GM12878 (cell line): ENCODE results near the gene FKBP9. TPM values are rescaled to one million over a fixed set of nuclear protein-coding genes. Genes with fewer than 3 reads are reported as not detected.
A peak's percentile ranks its signal among the peaks of the same experiment; 100 is the strongest.

Experiments
- CREM ChIP-seq: IDR thresholded peaks from 2 replicates; pipeline ENCODE4 v1.6.1; 2014; ENCODE audit warnings: antibody characterized with exemption, low read depth
- HSF1 ChIP-seq: fragments of 150-350 bp; IDR thresholded peaks from 2 replicates; pipeline ENCODE4 v1.6.1; 2014; ENCODE audit warnings: mild to moderate bottlenecking, low read depth, low read length
- IKZF1 ChIP-seq: fragments of 450-650 bp; conservative IDR thresholded peaks from 2 replicates; pipeline ENCODE4 v1.6.1; 2017; ENCODE audit warnings: antibody characterized with exemption, mild to moderate bottlenecking
- NKRF ChIP-seq: fragments of 450-650 bp; conservative IDR thresholded peaks from 2 replicates; pipeline ENCODE4 v1.6.1; 2017; ENCODE audit warnings: mild to moderate bottlenecking, moderate library complexity
- NR2F1 ChIP-seq: fragments of 450-650 bp; conservative IDR thresholded peaks from 2 replicates; pipeline ENCODE4 v1.6.1; 2017; ENCODE audit warnings: mild to moderate bottlenecking
- POLR2A ChIP-seq: IDR thresholded peaks from 2 replicates; pipeline ENCODE4 v1.6.1; 2011; ENCODE audit warnings: low read depth, mild to moderate bottlenecking, low read length
- RAD51 ChIP-seq: fragments of 450-650 bp; IDR thresholded peaks from 2 replicates; pipeline ENCODE4 v1.6.1; 2016; ENCODE audit warnings: moderate library complexity, mild to moderate bottlenecking, inconsistent platforms
- SMC3 ChIP-seq: IDR thresholded peaks from 2 replicates; pipeline ENCODE4 v1.6.1; 2011; ENCODE audit warnings: low read length, improper control_type of control experiment, borderline replicate concordance
- SREBF2 ChIP-seq: IDR thresholded peaks from 2 replicates; pipeline ENCODE4 v1.6.1; 2012; ENCODE audit warnings: mild to moderate bottlenecking, low read length
- STAT1 ChIP-seq: fragments of 450-650 bp; conservative IDR thresholded peaks from 2 replicates; pipeline ENCODE4 v1.6.1; 2014; ENCODE audit warnings: antibody characterized with exemption, mild to moderate bottlenecking
- YY1 ChIP-seq: IDR thresholded peaks from 2 replicates; pipeline ENCODE4 v1.6.1; 2011; ENCODE audit warnings: low read depth, mild to moderate bottlenecking, low read length
- ZNF207 ChIP-seq: fragments of 450-650 bp; IDR thresholded peaks from 2 replicates; pipeline ENCODE4 v1.6.1; 2014; ENCODE audit warnings: antibody characterized with exemption, mild to moderate bottlenecking, borderline replicate concordance
- ZNF24 ChIP-seq: fragments of 450-650 bp; IDR thresholded peaks from 2 replicates; pipeline ENCODE4 v1.6.1; 2017; ENCODE audit warnings: antibody characterized with exemption, mild to moderate bottlenecking
- polyA plus RNA-seq, 11 experiments: library from polyadenylated mRNA; depleted of rRNA in 4 of 11; unstranded in 6 of 11; stranded (reverse) in 5 of 11; fragments of >200 nt; fragmentation: Nextera tagmentation in 4 of 11; fragmentation: Illumina TruSeq in 1 of 11; extraction: Ambion mirVana in 4 of 11; extraction: Trizol in 1 of 11; gene quantifications; 1 replicate in 1 of 11; 2 replicates in 10 of 11; pipeline versions ENCODE4 v1.2.1 to v1.2.3, GENCODE V29; 2011 to 2016; ENCODE audit warnings: inconsistent platforms in 2 of 11, missing spikeins in 2 of 11, low read depth in 1 of 11
- total RNA-seq, 4 experiments: library from RNA; depleted of rRNA in 3 of 4; stranded (reverse); fragments of >200 nt in 3 of 4; fragmentation: Illumina TruSeq in 1 of 4; extraction: Trizol in 1 of 4; gene quantifications; 2 replicates each; pipeline versions ENCODE4 v1.2.1 to v1.2.3, GENCODE V29; 2013 to 2021
- TF ChIP-seq, protein P1 (sequence below): fragments of 450-650 bp; IDR thresholded peaks from 2 replicates; pipeline ENCODE4 v1.6.1; 2016; ENCODE audit warnings: mild to moderate bottlenecking, moderate library complexity, borderline replicate concordance

Gene FKBP9
- total and polyA plus RNA-seq, 10 of the 15 experiments (the other 5 are each of a cell fraction or from before 2014, with no cell fraction given): 0.04 to 6.6 (median 2.6) TPM

DNA sequence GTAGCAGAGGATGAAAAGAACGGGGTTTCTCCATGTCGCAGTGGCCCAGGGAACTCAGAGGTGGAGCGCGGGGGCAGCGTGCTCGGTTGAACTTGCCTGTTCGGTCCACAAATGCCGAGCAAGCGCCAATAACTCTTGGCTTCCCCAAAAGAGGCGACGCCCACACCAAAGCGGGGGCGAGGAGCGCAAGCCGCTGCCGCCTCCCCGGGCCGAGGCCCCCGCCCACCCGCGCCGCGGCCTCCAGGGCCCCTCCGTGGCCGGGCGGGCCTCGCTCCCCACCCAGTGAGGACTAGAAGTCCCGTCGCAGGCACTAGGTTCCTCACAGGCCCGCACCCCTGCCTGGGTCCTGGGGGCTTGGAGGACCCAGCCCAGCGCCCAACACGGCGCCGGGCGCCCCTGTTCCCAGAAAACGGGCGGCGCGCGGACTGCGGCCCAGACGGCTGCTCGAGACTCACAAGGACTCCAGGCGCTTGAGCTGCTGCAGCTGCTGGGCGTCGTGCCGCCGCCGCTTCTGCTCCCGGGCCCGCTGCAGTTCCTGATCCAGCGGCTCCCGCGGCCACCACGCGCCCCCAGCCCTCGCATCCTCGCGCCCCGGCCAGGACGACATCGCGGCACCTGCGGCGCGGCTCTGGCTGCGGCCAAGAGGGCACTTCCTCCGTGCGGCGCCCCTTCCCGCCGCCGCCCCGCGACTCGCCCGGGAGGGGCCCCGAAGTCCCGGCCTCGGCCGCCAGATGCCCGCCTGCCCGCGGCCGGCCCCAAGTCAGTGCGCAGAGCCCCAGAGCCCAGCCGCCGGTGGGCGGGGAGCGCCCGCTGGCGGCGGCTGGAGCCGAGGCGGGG, 14.6 kb upstream of the FKBP9 start (continued):
- TF ChIP-seq NKRF (0 out of 2 replicates have a peak, but pooled peaks have one; percentile 33), SREBF2 (no peak), NR2F1 (0 out of 2 replicates have a peak, but pooled peaks have one; percentile 28), IKZF1 (peak; percentile 77), CREM (0 out of 2 replicates have a peak, but pooled peaks have one; percentile 8), YY1 (0 out of 2 replicates have a peak, but pooled peaks have one; percentile 34), RAD51 (no peak), ZNF24 (0 out of 2 replicates have a peak, but pooled peaks have one; percentile 13), HSF1 (no peak), POLR2A (peak; percentile 49), SMC3 (peak; percentile 59), STAT1 (no peak), ZNF207 (no peak)
- TF ChIP-seq, protein P1, sequence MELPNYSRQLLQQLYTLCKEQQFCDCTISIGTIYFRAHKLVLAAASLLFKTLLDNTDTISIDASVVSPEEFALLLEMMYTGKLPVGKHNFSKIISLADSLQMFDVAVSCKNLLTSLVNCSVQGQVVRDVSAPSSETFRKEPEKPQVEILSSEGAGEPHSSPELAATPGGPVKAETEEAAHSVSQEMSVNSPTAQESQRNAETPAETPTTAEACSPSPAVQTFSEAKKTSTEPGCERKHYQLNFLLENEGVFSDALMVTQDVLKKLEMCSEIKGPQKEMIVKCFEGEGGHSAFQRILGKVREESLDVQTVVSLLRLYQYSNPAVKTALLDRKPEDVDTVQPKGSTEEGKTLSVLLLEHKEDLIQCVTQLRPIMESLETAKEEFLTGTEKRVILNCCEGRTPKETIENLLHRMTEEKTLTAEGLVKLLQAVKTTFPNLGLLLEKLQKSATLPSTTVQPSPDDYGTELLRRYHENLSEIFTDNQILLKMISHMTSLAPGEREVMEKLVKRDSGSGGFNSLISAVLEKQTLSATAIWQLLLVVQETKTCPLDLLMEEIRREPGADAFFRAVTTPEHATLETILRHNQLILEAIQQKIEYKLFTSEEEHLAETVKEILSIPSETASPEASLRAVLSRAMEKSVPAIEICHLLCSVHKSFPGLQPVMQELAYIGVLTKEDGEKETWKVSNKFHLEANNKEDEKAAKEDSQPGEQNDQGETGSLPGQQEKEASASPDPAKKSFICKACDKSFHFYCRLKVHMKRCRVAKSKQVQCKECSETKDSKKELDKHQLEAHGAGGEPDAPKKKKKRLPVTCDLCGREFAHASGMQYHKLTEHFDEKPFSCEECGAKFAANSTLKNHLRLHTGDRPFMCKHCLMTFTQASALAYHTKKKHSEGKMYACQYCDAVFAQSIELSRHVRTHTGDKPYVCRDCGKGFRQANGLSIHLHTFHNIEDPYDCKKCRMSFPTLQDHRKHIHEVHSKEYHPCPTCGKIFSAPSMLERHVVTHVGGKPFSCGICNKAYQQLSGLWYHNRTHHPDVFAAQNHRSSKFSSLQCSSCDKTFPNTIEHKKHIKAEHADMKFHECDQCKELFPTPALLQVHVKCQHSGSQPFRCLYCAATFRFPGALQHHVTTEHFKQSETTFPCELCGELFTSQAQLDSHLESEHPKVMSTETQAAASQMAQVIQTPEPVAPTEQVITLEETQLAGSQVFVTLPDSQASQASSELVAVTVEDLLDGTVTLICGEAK: no peak
